DOHH2 (cell line): ENCODE data around the gene PITRM1.

ENCODE experiments used
- H3F3A ChIP-seq: fragments of 200-600 bp; sonication (generic), shearing (Covaris generic); 2 replicates; pipeline ENCODE4 v1.6.0; 2016; ENCODE audit warnings: antibody characterized with exemption, mild to moderate bottlenecking; ENCODE audit not compliant: control insufficient read depth, insufficient read depth
- H3K27ac ChIP-seq: fragments of 200-600 bp; sonication (generic); 2 replicates; pipeline ENCODE4 v1.5.1; 2014; ENCODE audit warnings: low read depth, mild to moderate bottlenecking, low read length, moderate library complexity
- H3K27me3 ChIP-seq: fragments of 200-600 bp; sonication (generic); 2 replicates; pipeline ENCODE4 v1.6.1; 2014; ENCODE audit warnings: mild to moderate bottlenecking, low read length, mixed read lengths; ENCODE audit not compliant: control insufficient read depth
- H3K36me3 ChIP-seq: fragments of 200-600 bp; sonication (generic); 2 replicates; pipeline ENCODE4 v1.6.1; 2014; ENCODE audit warnings: mild to moderate bottlenecking, low read length, moderate library complexity, mixed read lengths; ENCODE audit not compliant: control insufficient read depth
- H3K4me1 ChIP-seq: fragments of 200-600 bp; sonication (generic); 2 replicates; pipeline ENCODE4 v1.6.1; 2014; ENCODE audit warnings: mild to moderate bottlenecking, low read length, mixed read lengths; ENCODE audit not compliant: control insufficient read depth
- H3K4me2 ChIP-seq: fragments of 200-600 bp; sonication (generic); 2 replicates; pipeline ENCODE4 v1.6.0; 2014; ENCODE audit warnings: mild to moderate bottlenecking, low read length, moderate library complexity
- H3K4me3 ChIP-seq: fragments of 200-600 bp; sonication (generic); 2 replicates; pipeline ENCODE4 v1.5.1; 2014; ENCODE audit warnings: mild to moderate bottlenecking, low read length, mixed read lengths
- H3K79me2 ChIP-seq: fragments of 200-600 bp; sonication (generic); 2 replicates; pipeline ENCODE4 v1.6.1; 2014; ENCODE audit warnings: mild to moderate bottlenecking, low read length, mixed read lengths; ENCODE audit not compliant: control insufficient read depth
- H3K9me2 ChIP-seq: fragments of 200-600 bp; sonication (generic); replicated peaks from 2 replicates; pipeline ENCODE4 v1.6.1; 2014; ENCODE audit warnings: mild to moderate bottlenecking, low read length, mixed read lengths; ENCODE audit not compliant: control insufficient read depth
- H3K9me3 ChIP-seq: fragments of 200-600 bp; sonication (generic); 2 replicates; pipeline ENCODE4 v1.6.1; 2014; ENCODE audit warnings: antibody characterized with exemption, low read length, mixed read lengths; ENCODE audit not compliant: control insufficient read depth, insufficient read depth
- H4K20me1 ChIP-seq: fragments of 200-600 bp; sonication (generic); 2 replicates; pipeline ENCODE4 v1.6.0; 2014; ENCODE audit warnings: low read depth, mild to moderate bottlenecking, antibody characterized with exemption, low read length, moderate library complexity; ENCODE audit not compliant: control insufficient read depth, insufficient read depth
- EZH2phosphoT487 ChIP-seq: fragments of 200-600 bp; sonication (generic); IDR thresholded peaks from 2 replicates; pipeline ENCODE4 v1.6.1; 2017; ENCODE audit warnings: borderline replicate concordance, mild to moderate bottlenecking, antibody characterized with exemption, low read length, moderate library complexity, mixed read lengths
- TF ChIP-seq, protein P1 (sequence below): fragments of 200-600 bp; sonication (generic); IDR thresholded peaks from one replicate; pipeline ENCODE4 v1.5.1; 2014; ENCODE audit warnings: antibody characterized with exemption, mild to moderate bottlenecking, low read depth, low read length; ENCODE audit not compliant: poor library complexity, severe bottlenecking

PITRM1 gene

GRCh38 chr10:3118641-3119091 is 53.9 kb downstream of the PITRM1 start:
- no peaks in the 10 kb centered on the region for H3K4me1 ChIP-seq
- no peaks in the 10 kb centered on the region for H3K9me3 ChIP-seq
- H3K4me2 ChIP-seq = no peak overlapping the region
- no peaks in the 10 kb centered on the region for H3K9me2 ChIP-seq
- H3K27me3 ChIP-seq = no peaks in the 10 kb centered on the region
- TF ChIP-seq, protein P1, sequence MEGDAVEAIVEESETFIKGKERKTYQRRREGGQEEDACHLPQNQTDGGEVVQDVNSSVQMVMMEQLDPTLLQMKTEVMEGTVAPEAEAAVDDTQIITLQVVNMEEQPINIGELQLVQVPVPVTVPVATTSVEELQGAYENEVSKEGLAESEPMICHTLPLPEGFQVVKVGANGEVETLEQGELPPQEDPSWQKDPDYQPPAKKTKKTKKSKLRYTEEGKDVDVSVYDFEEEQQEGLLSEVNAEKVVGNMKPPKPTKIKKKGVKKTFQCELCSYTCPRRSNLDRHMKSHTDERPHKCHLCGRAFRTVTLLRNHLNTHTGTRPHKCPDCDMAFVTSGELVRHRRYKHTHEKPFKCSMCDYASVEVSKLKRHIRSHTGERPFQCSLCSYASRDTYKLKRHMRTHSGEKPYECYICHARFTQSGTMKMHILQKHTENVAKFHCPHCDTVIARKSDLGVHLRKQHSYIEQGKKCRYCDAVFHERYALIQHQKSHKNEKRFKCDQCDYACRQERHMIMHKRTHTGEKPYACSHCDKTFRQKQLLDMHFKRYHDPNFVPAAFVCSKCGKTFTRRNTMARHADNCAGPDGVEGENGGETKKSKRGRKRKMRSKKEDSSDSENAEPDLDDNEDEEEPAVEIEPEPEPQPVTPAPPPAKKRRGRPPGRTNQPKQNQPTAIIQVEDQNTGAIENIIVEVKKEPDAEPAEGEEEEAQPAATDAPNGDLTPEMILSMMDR = no peak
- no peak for TF ChIP-seq EZH2phosphoT487
- no peaks in the 10 kb centered on the region for H3K79me2 ChIP-seq
- no peaks in the 10 kb centered on the region for H4K20me1 ChIP-seq
- peaks cover 86% of the 10 kb centered on the region for H3K36me3 ChIP-seq
- H3K27ac ChIP-seq = no peak overlapping the region
- no peak overlapping the region for H3K4me3 ChIP-seq
- no peaks in the 10 kb centered on the region for H3F3A ChIP-seq

DNA sequence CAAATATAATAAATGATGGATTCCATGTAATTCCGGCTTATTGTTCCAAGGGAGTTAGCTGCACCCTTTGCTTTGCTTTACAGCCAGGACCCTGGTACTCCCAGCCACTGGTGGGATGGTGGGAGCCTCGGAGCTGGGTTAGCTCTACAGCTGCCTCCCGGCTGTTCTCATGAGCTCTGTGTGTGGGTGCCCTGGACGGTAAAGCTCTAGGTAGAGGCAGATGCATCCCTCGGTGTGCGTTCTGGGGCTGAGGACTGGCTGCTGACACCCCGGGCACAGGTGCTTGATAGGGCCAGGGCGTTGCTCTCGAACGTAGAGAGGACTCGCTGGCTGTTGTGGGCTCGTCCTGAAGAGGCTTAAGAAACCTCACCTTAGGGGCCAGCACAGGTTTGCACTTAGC is 55.1 kb downstream of the PITRM1 start:
- Histone ChIP-seq H3K9me3 (no peaks in the 10 kb centered on the region), H4K20me1 (no peaks in the 10 kb centered on the region), H3K27me3 (no peaks in the 10 kb centered on the region), H3K27ac (no peak overlapping the region), H3K4me3 (no peak overlapping the region), H3F3A (no peaks in the 10 kb centered on the region), H3K36me3 (peaks cover 86% of the 10 kb centered on the region), H3K4me1 (no peaks in the 10 kb centered on the region), H3K79me2 (no peaks in the 10 kb centered on the region), H3K9me2 (no peaks in the 10 kb centered on the region), H3K4me2 (no peak overlapping the region)
- no peak for TF ChIP-seq EZH2phosphoT487
- TF ChIP-seq, protein P1 = no peak

GRCh38 chr10:3116508-3117100 is 56.0 kb downstream of the PITRM1 start:
- H3K79me2 ChIP-seq = no peaks in the 10 kb centered on the region
- no peaks in the 10 kb centered on the region for H3F3A ChIP-seq
- no peak overlapping the region for H3K4me2 ChIP-seq
- H3K9me3 ChIP-seq = no peaks in the 10 kb centered on the region
- TF ChIP-seq, protein P1 = no peak
- no peak for TF ChIP-seq EZH2phosphoT487
- no peaks in the 10 kb centered on the region for H3K9me2 ChIP-seq
- no peak overlapping the region for H3K27ac ChIP-seq
- no peak overlapping the region for H3K4me3 ChIP-seq
- H3K36me3 ChIP-seq = peaks cover 87% of the 10 kb centered on the region
- no peaks in the 10 kb centered on the region for H4K20me1 ChIP-seq
- H3K4me1 ChIP-seq = no peaks in the 10 kb centered on the region
- H3K27me3 ChIP-seq = no peaks in the 10 kb centered on the region
